Mucosa of gallbladder (tissue), 1 donor: ENCODE results near the gene SERTM1. TPM values are rescaled to one million over a fixed set of nuclear protein-coding genes. Genes with fewer than 3 reads are reported as not detected.
A peak's percentile ranks its signal among the peaks of the same experiment; 100 is the strongest.

ENCODE experiments used
- DNase-seq: peaks from one replicate; pipeline ENCODE4 v3.0.0-alpha.2; 2020; ENCODE audit warnings: low spot score
- total RNA-seq: library from RNA; stranded (reverse); gene quantifications from one replicate; pipeline ENCODE4 v1.2.1, GENCODE V29; 2021
- donor health status: DM: no; HTN: no; CAD: no.

SERTM1 gene
- total RNA-seq, 1 donor from 2014 or later: not detected

- DNase-seq: no peak
Measured at GRCh38 chr13:36710396-36710795, 36.6 kb downstream of the SERTM1 start.

DNA sequence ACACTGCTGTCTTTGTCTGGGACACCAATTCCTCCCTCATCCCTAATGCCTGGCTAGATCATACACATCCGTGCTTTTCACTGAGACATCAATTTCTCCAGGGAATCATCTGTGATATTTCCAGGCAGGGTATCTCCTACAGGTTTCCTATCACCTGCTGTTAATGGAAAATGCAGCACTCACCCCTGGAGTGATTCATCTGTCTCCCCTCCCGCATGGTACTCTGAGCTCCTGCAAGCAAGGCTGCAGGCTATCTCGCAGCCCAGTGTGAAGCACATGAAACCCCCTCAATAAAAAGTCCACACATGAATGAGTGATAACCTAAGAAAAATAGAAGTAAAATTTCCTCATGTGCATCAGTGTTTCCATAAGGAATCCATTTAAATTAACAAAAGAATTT, 38.5 kb downstream of the SERTM1 start:
- DNase-seq: no peak

GRCh38 chr13:36712770-36713169, 39.0 kb downstream of the SERTM1 start:
- DNase-seq: no peak

GRCh38 chr13:36713887-36714286, 40.1 kb downstream of the SERTM1 start:
- no peak for DNase-seq

DNA sequence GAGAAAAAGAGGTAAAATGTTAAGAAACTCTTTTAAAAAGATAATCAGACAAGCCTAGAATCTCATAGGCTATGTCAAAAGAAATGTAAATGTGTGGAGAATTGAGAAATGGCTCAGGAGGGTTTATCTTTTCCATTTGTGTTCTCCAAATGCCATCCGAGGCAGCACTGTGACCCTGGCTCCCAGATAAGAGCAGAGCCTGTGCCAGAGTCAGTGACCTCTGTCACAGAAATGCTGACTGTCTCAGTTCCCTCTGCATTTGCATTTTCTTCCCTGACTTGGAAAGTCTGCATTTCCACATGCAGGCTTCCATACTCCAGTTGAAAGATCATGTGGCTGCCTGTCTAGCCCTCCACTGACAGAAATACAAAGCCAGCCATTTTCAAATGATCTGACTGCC, 42.0 kb downstream of the SERTM1 start:
- no peak for DNase-seq

GRCh38 chr13:36717017-36717416, 43.2 kb downstream of the SERTM1 start:
- DNase-seq: no peak

- no peak for DNase-seq
Measured at GRCh38 chr13:36717966-36718545, 44.2 kb downstream of the SERTM1 start.

GRCh38 chr13:36718686-36719085, 44.9 kb downstream of the SERTM1 start:
- DNase-seq: no peak

GRCh38 chr13:36724141-36724540, 50.3 kb downstream of the SERTM1 start:
- DNase-seq: no peak

DNA sequence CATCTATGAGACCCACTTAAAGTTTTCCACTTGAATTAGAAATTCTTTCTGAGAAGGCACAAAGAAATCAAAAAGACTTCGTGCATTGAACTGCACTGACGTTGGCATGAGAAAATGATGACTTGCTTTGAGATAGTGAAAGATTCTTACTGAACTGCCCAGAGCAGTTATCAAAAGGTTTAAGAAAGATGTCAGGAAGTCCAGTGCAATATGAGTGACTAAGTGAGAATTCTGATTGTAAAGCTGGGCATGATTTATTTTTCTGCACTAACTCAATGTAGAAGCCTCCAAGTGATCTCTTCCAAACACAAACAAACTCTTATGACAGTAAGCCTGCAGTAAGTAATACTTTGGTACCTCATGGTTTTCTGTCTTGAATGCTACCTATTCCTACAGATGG, 52.1 kb downstream of the SERTM1 start:
- no peak for DNase-seq

DNA sequence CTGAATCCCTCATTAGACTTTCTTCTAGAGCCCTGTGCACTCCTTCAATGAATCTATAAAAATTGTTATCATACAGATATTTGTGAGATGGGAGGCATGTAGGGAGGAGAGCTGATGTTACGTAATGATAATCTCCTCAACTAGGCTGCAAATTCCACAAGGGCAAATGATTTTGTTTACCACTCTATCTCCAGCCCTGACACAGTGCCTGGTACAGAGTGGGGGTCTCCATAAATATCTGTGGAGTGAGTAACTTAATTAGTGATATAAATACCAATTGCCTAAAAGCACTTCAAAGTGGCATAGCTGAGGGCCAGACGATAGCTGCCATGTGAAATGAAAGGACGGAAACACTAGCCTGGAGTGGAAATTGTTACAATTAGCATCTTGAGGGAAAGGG, 54.2 kb downstream of the SERTM1 start:
- no peak for DNase-seq

DNA sequence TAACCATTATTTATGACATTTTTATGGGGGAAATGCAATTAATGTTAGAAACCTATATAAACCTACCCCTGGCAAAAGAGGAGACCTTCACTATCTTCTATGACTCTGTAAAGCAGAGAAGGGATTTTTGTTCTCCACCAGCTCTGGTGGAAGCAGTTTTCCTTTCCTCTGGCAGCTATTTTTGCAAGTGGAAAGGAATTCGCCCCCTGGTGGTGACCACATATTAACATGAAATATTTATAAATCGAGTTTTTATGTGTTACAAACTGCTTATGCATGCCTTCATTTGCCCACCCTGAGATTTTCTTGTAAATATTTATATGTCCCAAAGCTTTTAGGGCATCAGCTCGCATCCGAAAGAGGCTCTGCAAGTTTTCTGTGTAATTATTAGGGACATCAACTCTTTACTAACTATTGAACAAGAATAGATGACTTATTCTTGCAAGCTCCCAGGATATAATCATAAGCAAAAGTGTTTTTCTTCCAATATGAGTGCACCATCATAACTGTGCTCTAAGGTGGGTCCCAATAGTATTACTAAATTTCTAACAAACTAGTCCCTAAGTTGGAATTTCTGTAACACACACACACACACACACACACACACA, 62.4 kb downstream of the SERTM1 start:
- peak; percentile 44 for DNase-seq

GRCh38 chr13:36737524-36738083, 63.8 kb downstream of the SERTM1 start:
- no peak for DNase-seq

DNA sequence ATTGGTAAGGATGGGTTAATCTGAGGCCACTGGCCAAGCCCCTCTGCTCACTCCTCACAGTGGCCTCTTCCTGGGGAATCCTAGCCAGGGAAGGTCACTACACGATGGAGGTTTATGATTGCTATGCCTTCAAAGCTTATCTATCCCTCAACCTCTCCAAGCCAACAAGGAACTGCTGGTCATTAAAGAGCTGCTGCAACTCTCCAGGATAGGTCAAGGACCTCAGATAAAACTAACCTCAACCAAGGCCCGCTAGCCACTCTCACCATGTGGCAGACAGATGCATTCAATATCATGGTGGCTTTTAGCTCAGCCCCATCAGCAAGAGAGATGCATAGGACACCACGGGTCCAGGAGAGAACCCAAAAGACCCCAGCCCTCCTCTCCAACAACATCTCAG, 71.6 kb downstream of the SERTM1 start:
- no peak for DNase-seq

DNA sequence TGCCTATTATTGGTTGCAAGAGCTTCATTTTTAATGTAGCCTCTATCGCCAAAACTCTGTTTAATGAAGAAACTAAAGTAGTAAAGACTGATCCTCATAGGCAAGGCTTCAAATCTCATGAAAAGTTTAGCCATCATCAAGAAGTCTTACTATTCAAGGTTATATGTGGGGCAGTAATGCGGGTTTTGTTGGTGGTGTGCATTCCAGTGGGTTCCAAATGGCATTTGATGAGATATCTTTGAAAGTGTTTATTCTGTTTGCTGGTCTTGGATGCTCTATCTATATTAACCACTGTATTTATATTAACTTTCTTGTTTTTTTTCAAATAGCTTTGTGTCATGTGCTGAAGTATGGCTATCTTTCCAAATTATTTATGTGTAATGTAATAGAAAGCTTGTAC, 72.2 kb downstream of the SERTM1 start:
- DNase-seq: no peak

Other genes starting within 250 kb of the SERTM1 start
- gene CCNA1, start 241.5 kb upstream of the SERTM1 start, total RNA-seq: 5.6 TPM
- gene RFXAP, start 145.2 kb downstream of the SERTM1 start, total RNA-seq: 4.4 TPM
- 39.7 TPM for gene SMAD9, start 246.2 kb downstream of the SERTM1 start, total RNA-seq